Kidney (tissue), 14 donors: ENCODE measurements around the gene AHNAK. TPM values are rescaled to one million over a fixed set of nuclear protein-coding genes. Genes with fewer than 3 reads are reported as not detected.

ENCODE experiments used
- DNase-seq, 5 donors: peaks; one replicate each; pipeline ENCODE4 v3.0.0-alpha.2; 2013 to 2020
- FAIRE-seq: peaks from 2 replicates; lab custom pipeline; 2012; peaks lifted over from hg19 to GRCh38; lab: Jason Lieb, UNC
- H3K27ac ChIP-seq, 2 donors: one replicate each; pipeline ENCODE4 v1.7.0; 2013; ENCODE audit warnings: low read depth in 2 of 2, low read length in 2 of 2, inconsistent platforms in 1 of 2
- H3K27me3 ChIP-seq: one replicate; pipeline ENCODE4 v1.7.1; 2013; ENCODE audit warnings: low read length, inconsistent platforms; ENCODE audit not compliant: control insufficient read depth, insufficient read depth
- H3K36me3 ChIP-seq, 3 donors: one replicate each; pipeline versions ENCODE4 v1.7.0 to v1.7.1; 2013; ENCODE audit warnings: low read length in 3 of 3, control low read depth in 1 of 3, inconsistent platforms in 1 of 3; ENCODE audit not compliant: insufficient read depth in 3 of 3, control insufficient read depth in 2 of 3
- H3K4me1 ChIP-seq, 3 donors: one replicate each; pipeline versions ENCODE4 v1.7.0 to v1.7.1; 2013; ENCODE audit warnings: low read length in 3 of 3, inconsistent platforms in 1 of 3, low read depth in 1 of 3; ENCODE audit not compliant: control insufficient read depth in 2 of 3, insufficient read depth in 2 of 3
- H3K4me3 ChIP-seq, 3 donors: one replicate each; pipeline versions ENCODE4 v1.7.0 to v1.8.1; 2013; ENCODE audit warnings: low read length in 3 of 3, control low read depth in 1 of 3, inconsistent platforms in 1 of 3
- H3K9ac ChIP-seq, 3 donors: one replicate each; pipeline versions ENCODE4 v1.7.0 to v1.7.1; 2013; ENCODE audit warnings: low read length in 3 of 3, control low read depth in 1 of 3, inconsistent platforms in 1 of 3
- H3K9me3 ChIP-seq, 3 donors: one replicate each; pipeline versions ENCODE4 v1.7.0 to v1.7.1; 2013; ENCODE audit warnings: low read length in 3 of 3, control low read depth in 1 of 3, inconsistent platforms in 1 of 3; ENCODE audit not compliant: control insufficient read depth in 2 of 3, insufficient read depth in 1 of 3
- CTCF ChIP-seq: IDR thresholded peaks from 3 replicates; pipeline ENCODE4 v1.5.1; 2012; ENCODE audit warnings: mild to moderate bottlenecking, moderate library complexity, borderline replicate concordance; ENCODE audit not compliant: insufficient read depth; ENCODE audit errors: extremely low read depth
- intact Hi-C: fragments of 100-400 bp; cut with DNase I; formaldehyde crosslinking; loops from one replicate; pipeline ENCODE4 v1.11.1; 2022
- polyA plus RNA-seq: library from polyadenylated mRNA; stranded (reverse); fragments of 350-450 nt; fragmentation: Illumina TruSeq; extraction: RNeasy Lipid Tissue Mini Kit (QIAGEN cat#74804); gene quantifications from one replicate; pipeline ENCODE4 v1.2.3, GENCODE V29; 2014; ENCODE audit warnings: low read depth, low replicate concordance; ENCODE audit not compliant: insufficient read depth
- total RNA-seq: library from RNA; stranded (reverse); fragmentation: NEBNext Ultra II Directional; extraction: Animal tissue kit (Norgen Biotek cat#: 25700); gene quantifications from one replicate; pipeline ENCODE4 v1.2.1, GENCODE V29; 2021
- donor health status: control.
- donor health status: control.
- donor health status: control.
- donor health status: control.
- donor health status: control.
- donor health status: DM: yes; HTN: yes; CAD: no.
- donor health status: Normal renal cell carcinoma (clear cell type).

AHNAK gene
- total and polyA plus RNA-seq, 2 donors from 2014 or later = 36.6 to 700 TPM

GRCh38 chr11:62445314-62445740 is 101.3 kb downstream of the AHNAK start:
- no peak for TF ChIP-seq CTCF
- no peak overlapping the region for H3K9ac ChIP-seq
- H3K4me1 ChIP-seq = peaks cover 6 to 8% (median 7%) of the 10 kb centered on the region in 3 donors
- FAIRE-seq (no peak), DNase-seq (peak in 2 of 5 donors; percentile 48 to 85)
- no peaks in the 10 kb centered on the region for H3K27me3 ChIP-seq
- no peaks in the 10 kb centered on the region for H3K9me3 ChIP-seq
- intact Hi-C loops = no loop called here
- no peaks in the 10 kb centered on the region for H3K36me3 ChIP-seq
- peak overlapping the region in 1 of 3 donors; percentile 65 for H3K4me3 ChIP-seq
- H3K27ac ChIP-seq = no peak overlapping the region

- no peaks in the 10 kb centered on the region for H3K36me3 ChIP-seq
- intact Hi-C loops = no loop called here
- H3K4me1 ChIP-seq = peaks cover 6 to 8% (median 7%) of the 10 kb centered on the region in 3 donors
- H3K9me3 ChIP-seq = no peaks in the 10 kb centered on the region
- DNase-seq (peak in 1 of 5 donors; percentile 25), FAIRE-seq (no peak)
- H3K27ac ChIP-seq = peak overlapping the region; percentile 18 to 58
- H3K4me3 ChIP-seq = peak overlapping the region in 2 of 3 donors; percentile 18 to 65
- no peaks in the 10 kb centered on the region for H3K27me3 ChIP-seq
- no peak for TF ChIP-seq CTCF
- peak overlapping the region in 2 of 3 donors; percentile 7 to 81 for H3K9ac ChIP-seq
Observed at GRCh38 chr11:62444835-62445234, 101.8 kb downstream of the AHNAK start.

- DNase-seq = peak in 4 of 5 donors; percentile 73 to 84 (median 79)
Observed at GRCh38 chr11:62444236-62444833, 102.3 kb downstream of the AHNAK start.

More at GRCh38 chr11:62444236-62444833, 102.3 kb downstream of the AHNAK start:
- Histone ChIP-seq H3K4me1 (peaks cover 6 to 8% (median 7%) of the 10 kb centered on the region in 3 donors), H3K9me3 (no peaks in the 10 kb centered on the region), H3K27ac (peak overlapping the region; percentile 18 to 58), H3K36me3 (no peaks in the 10 kb centered on the region), H3K9ac (peak overlapping the region in 2 of 3 donors; percentile 7 to 81), H3K27me3 (no peaks in the 10 kb centered on the region), H3K4me3 (peak overlapping the region in 2 of 3 donors; percentile 18 to 65)
- FAIRE-seq = no peak
- intact Hi-C loops = no loop called here
- no peak for TF ChIP-seq CTCF
